Mesendoderm (in vitro differentiated cells): ENCODE measurements around the gene ABLIM1. TPM values are rescaled to one million over a fixed set of nuclear protein-coding genes. Genes with fewer than 3 reads are reported as not detected.

ENCODE experiments used
- DNase-seq: peaks from one replicate; pipeline ENCODE4 v3.0.0; 2013
- H2AK5ac ChIP-seq: 2 replicates; pipeline ENCODE4 v1.6.1; 2013; ENCODE audit warnings: low read length, inconsistent platforms
- H2BK120ac ChIP-seq: 2 replicates; pipeline ENCODE4 v1.6.1; 2013; ENCODE audit warnings: low read depth, mild to moderate bottlenecking, low read length, moderate library complexity, mixed read lengths
- H2BK15ac ChIP-seq: replicated peaks from 2 replicates; pipeline ENCODE4 v1.6.1; 2013; ENCODE audit warnings: low read depth, mild to moderate bottlenecking, moderate library complexity
- H2BK5ac ChIP-seq: 2 replicates; pipeline ENCODE4 v1.6.1; 2013; ENCODE audit warnings: low read length, inconsistent platforms
- H3K18ac ChIP-seq: 2 replicates; pipeline ENCODE4 v1.6.1; 2013; ENCODE audit warnings: mild to moderate bottlenecking, low read length, mixed read lengths
- H3K23ac ChIP-seq: one replicate; pipeline ENCODE4 v1.6.1; 2013; ENCODE audit warnings: low read length
- H3K27ac ChIP-seq: 2 replicates; pipeline ENCODE4 v1.5.1; 2013; ENCODE audit warnings: low read depth, mild to moderate bottlenecking, inconsistent platforms, low read length, moderate library complexity
- H3K27me3 ChIP-seq: 2 replicates; pipeline ENCODE4 v1.6.1; 2013; ENCODE audit warnings: low read length, control low read depth, mild to moderate bottlenecking, inconsistent platforms; ENCODE audit not compliant: insufficient read depth, poor library complexity
- H3K36me3 ChIP-seq: 2 replicates; pipeline ENCODE4 v1.6.1; 2013; ENCODE audit warnings: low read length, inconsistent platforms; ENCODE audit not compliant: control insufficient read depth, insufficient read depth
- H3K4ac ChIP-seq: one replicate; pipeline ENCODE4 v1.6.1; 2013; ENCODE audit warnings: low read depth, mild to moderate bottlenecking, low read length, moderate library complexity
- H3K4me1 ChIP-seq: 2 replicates; pipeline ENCODE4 v1.6.1; 2013; ENCODE audit warnings: low read depth, low read length, inconsistent platforms; ENCODE audit not compliant: control insufficient read depth
- H3K4me2 ChIP-seq: 2 replicates; pipeline ENCODE4 v1.6.1; 2013; ENCODE audit warnings: low read length
- H3K4me3 ChIP-seq: 2 replicates; pipeline ENCODE4 v1.5.1; 2013; ENCODE audit warnings: mild to moderate bottlenecking, low read length
- H3K56ac ChIP-seq: one replicate; pipeline ENCODE4 v1.6.1; 2013; ENCODE audit warnings: low read length
- H3K79me1 ChIP-seq: 2 replicates; pipeline ENCODE4 v1.6.1; 2013; ENCODE audit warnings: low read length, inconsistent platforms
- H3K79me2 ChIP-seq: 2 replicates; pipeline ENCODE4 v1.6.1; 2013; ENCODE audit warnings: mild to moderate bottlenecking, low read length; ENCODE audit not compliant: control insufficient read depth, insufficient read depth
- H3K9ac ChIP-seq: 2 replicates; pipeline ENCODE4 v1.6.1; 2013; ENCODE audit warnings: low read length, inconsistent platforms
- H4K5ac ChIP-seq: one replicate; pipeline ENCODE4 v1.6.1; 2013; ENCODE audit warnings: low read length
- H4K8ac ChIP-seq: one replicate; pipeline ENCODE4 v1.6.1; 2013; ENCODE audit warnings: low read depth, mild to moderate bottlenecking, control low read depth, low read length, moderate library complexity
- WGBS: extraction: QIAGEN DNeasy Blood & Tissue Kit; methylation state at CpG from one replicate; pipeline ENCODE4 v1.1.7; 2013; ENCODE audit warnings: low lambda C conversion rate, missing lambda C conversion rate; ENCODE audit not compliant: insufficient coverage; ENCODE audit errors: extremely low coverage; 5-methylcytosine and 5-hydroxymethylcytosine counted together
- small RNA-seq: library from polyadenylated mRNA; stranded (forward); fragments of <200 nt; extraction: miRNeasy Mini kit (QIAGEN cat#:217004); gene quantifications from one replicate; pipeline ENCODE3, GENCODE V24; 2013; ENCODE audit not compliant: insufficient read depth

ABLIM1 gene

DNA sequence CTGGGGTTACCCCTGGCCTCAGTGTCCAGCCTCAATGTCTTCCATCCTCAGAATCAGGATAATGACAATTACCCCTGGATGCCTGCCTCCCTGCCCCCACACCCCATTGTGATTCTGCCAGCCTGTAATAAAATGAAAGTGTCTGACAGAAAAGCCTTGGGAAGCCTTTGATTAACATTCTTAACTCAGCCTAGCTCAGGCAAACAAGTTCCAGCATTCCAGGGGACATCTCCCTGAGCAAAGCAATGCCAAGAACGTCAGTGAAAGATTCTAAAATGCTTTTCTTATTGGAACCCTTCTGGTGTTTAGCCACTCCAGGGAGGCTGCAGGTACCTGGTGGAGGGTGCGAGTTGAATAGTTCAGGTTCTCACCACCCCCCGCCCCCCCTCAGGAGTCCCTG lies 272.5 kb downstream of the ABLIM1 start:
- H3K23ac ChIP-seq = no peak overlapping the region
- H2AK5ac ChIP-seq = no peak overlapping the region
- H3K9ac ChIP-seq = no peak overlapping the region
- H3K56ac ChIP-seq = no peak overlapping the region
- no peaks in the 10 kb centered on the region for H3K79me2 ChIP-seq
- no peak overlapping the region for H2BK5ac ChIP-seq
- H3K4me2 ChIP-seq = no peak overlapping the region
- H3K4me1 ChIP-seq = no peaks in the 10 kb centered on the region
- no peak overlapping the region for H4K5ac ChIP-seq
- no peak overlapping the region for H3K18ac ChIP-seq
- no peak overlapping the region for H3K4ac ChIP-seq
- H3K27ac ChIP-seq = no peak overlapping the region
- no peak overlapping the region for H2BK120ac ChIP-seq
- no peaks in the 10 kb centered on the region for H3K27me3 ChIP-seq
- no peak overlapping the region for H2BK15ac ChIP-seq
- H3K79me1 ChIP-seq = no peaks in the 10 kb centered on the region
- DNase-seq = no peak
- no peak overlapping the region for H4K8ac ChIP-seq
- WGBS = no CpG with 5 or more reads among the region's 3 CpGs
- no peak overlapping the region for H3K4me3 ChIP-seq
- no peaks in the 10 kb centered on the region for H3K36me3 ChIP-seq

DNA sequence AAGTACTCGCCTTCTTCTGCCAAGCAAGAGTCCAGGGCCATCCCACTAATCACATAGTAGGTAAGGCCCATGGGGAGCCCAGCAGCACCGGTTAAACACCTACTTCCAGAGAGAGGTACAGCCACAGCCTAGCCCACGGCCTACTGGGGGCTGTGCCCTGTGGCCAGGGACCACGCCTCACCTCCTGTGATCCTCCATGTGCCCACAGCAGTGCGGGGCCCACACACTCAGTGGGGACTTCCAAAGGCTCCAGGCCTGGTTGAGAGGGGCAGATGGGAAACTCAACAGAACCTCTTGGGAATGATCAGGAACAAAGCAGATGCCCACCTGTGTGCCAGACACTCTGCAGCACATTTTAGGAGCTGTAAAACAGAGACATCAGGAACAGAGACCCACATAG lies 273.5 kb downstream of the ABLIM1 start:
- Histone ChIP-seq H3K9ac (no peak overlapping the region), H3K79me1 (no peaks in the 10 kb centered on the region), H4K5ac (no peak overlapping the region), H3K4me1 (no peaks in the 10 kb centered on the region), H2BK120ac (no peak overlapping the region), H3K4me3 (no peak overlapping the region), H3K36me3 (no peaks in the 10 kb centered on the region), H3K56ac (no peak overlapping the region), H4K8ac (no peak overlapping the region), H3K18ac (no peak overlapping the region), H2BK5ac (no peak overlapping the region), H2BK15ac (no peak overlapping the region), H3K79me2 (no peaks in the 10 kb centered on the region), H3K4me2 (no peak overlapping the region), H3K4ac (no peak overlapping the region), H2AK5ac (no peak overlapping the region), H3K23ac (no peak overlapping the region), H3K27me3 (no peaks in the 10 kb centered on the region), H3K27ac (no peak overlapping the region)
- no CpG with 5 or more reads among the region's 5 CpGs for WGBS
- DNase-seq = no peak

DNA sequence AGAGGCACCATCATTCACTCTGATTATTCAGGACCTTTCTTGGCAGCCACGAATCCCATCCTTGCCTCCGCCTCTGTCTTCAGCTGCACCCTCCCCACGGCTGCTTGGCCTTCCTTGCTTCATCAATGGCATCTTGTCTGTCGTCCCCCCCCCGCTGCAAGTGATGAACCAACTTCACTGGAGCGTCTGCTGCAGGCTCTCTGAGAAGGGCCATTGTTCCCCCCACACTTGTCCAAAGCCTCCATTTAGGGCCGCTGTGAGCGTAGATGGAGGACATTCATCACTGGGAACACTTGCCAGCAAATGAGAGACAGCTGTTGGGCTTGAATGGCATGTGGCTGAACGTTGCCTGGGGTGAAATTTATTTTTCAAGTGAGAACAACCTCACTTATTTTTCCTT lies 273.9 kb downstream of the ABLIM1 start:
- Histone ChIP-seq H4K8ac (no peak overlapping the region), H3K27ac (no peak overlapping the region), H3K56ac (no peak overlapping the region), H4K5ac (no peak overlapping the region), H3K4me3 (no peak overlapping the region), H3K36me3 (no peaks in the 10 kb centered on the region), H3K9ac (no peak overlapping the region), H3K4me1 (no peaks in the 10 kb centered on the region), H3K23ac (no peak overlapping the region), H3K79me1 (no peaks in the 10 kb centered on the region), H2BK120ac (no peak overlapping the region), H2BK15ac (no peak overlapping the region), H2AK5ac (no peak overlapping the region), H2BK5ac (no peak overlapping the region), H3K4me2 (no peak overlapping the region), H3K4ac (no peak overlapping the region), H3K18ac (no peak overlapping the region), H3K27me3 (no peaks in the 10 kb centered on the region), H3K79me2 (no peaks in the 10 kb centered on the region)
- DNase-seq = no peak
- WGBS = no CpG with 5 or more reads among the region's 9 CpGs

Small RNAs within 50 kb of the gene (small RNA-seq; reads per million reads assigned to genes)
- not detected for gene RN7SL384P
